Thymus (tissue), 11 donors: ENCODE results near the gene PDGFA. TPM values are rescaled to one million over a fixed set of nuclear protein-coding genes. Genes with fewer than 3 reads are reported as not detected.

ENCODE experiments used
- DNase-seq, 9 donors: peaks; one replicate each; pipeline ENCODE4 v3.0.0-alpha.2; 2013; ENCODE audit warnings: low spot score in 9 of 9, low read depth in 6 of 9, missing footprints in 1 of 9
- H3K27ac ChIP-seq, 2 donors: one replicate each; pipeline ENCODE4 v1.5.1; 2013; ENCODE audit warnings: control low read depth in 1 of 2, low read depth in 1 of 2, low read length in 1 of 2, mild to moderate bottlenecking in 1 of 2, moderate library complexity in 1 of 2
- H3K27me3 ChIP-seq, 2 donors: one replicate each; pipeline ENCODE4 v1.5.1; 2013; ENCODE audit warnings: low read length in 1 of 2; ENCODE audit not compliant: control insufficient read depth in 2 of 2, insufficient read depth in 1 of 2
- H3K36me3 ChIP-seq, 2 donors: one replicate each; pipeline ENCODE4 v1.5.1; 2013; ENCODE audit warnings: low read length in 1 of 2, mild to moderate bottlenecking in 1 of 2, moderate library complexity in 1 of 2; ENCODE audit not compliant: control insufficient read depth in 2 of 2, insufficient read depth in 2 of 2
- H3K4me1 ChIP-seq, 2 donors: one replicate each; pipeline ENCODE4 v1.5.1; 2013; ENCODE audit warnings: low read length in 2 of 2; ENCODE audit not compliant: control insufficient read depth in 2 of 2, insufficient read depth in 2 of 2
- H3K4me3 ChIP-seq, 2 donors: one replicate each; pipeline ENCODE4 v1.5.1; 2013; ENCODE audit warnings: low read length in 2 of 2, control low read depth in 1 of 2, mild to moderate bottlenecking in 1 of 2
- H3K9me3 ChIP-seq, 2 donors: one replicate each; pipeline ENCODE4 v1.5.1; 2013; ENCODE audit warnings: low read length in 1 of 2, mild to moderate bottlenecking in 1 of 2; ENCODE audit not compliant: control insufficient read depth in 2 of 2, insufficient read depth in 1 of 2
- WGBS: extraction: QIAGEN DNeasy Blood & Tissue Kit; methylation state at CpG from one replicate; pipeline ENCODE4 v1.1.7; 2013; 5-methylcytosine and 5-hydroxymethylcytosine counted together
- polyA plus RNA-seq: library from polyadenylated mRNA; stranded (reverse); fragments of 200-250 nt; gene quantifications from one replicate; pipeline ENCODE4 v1.2.3, GENCODE V29; 2013
- total RNA-seq: library from RNA; stranded (reverse); fragments of 120-200 nt; gene quantifications from one replicate; pipeline ENCODE4 v1.2.4, GENCODE V29; 2013
- donor health status: healthy.

PDGFA gene
- total and polyA plus RNA-seq, 2 donors: 8.1 to 15.1 TPM

DNA sequence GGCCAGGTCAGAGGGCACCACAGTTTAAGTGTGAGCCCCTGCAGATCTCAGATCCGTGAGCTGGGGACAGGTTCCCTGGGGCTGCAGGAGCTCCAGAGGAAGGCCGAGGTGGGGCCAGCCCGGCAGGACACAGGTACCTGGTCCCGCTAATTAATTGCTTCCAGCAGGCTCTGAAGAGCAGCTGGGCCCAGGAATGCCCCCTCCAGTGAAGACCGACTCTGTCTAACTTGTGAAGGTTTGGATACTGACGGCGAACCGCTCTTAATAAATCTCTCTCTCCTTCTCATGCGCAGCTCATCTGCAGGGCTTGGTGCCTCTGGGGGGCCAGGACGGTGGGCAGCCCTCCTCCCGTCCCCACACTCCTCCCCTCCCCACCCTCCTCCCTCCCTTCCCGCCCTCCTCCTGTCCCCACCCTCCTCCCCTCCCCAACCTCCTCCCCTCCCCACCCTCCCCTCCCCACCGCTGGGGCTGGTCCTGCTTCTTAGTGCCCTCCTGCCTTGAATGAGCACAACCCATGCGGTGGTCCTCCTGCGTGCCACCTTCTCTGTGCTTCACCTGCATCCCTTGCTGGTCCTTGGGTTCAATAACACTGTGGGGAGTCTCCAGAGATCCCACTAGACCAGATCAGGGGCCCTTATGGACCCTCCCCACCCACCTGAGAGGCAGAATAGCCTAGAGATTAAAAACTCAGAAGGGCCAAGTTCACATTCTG, 38.3 kb downstream of the PDGFA start:
- Histone ChIP-seq H3K27ac (no peak overlapping the region), H3K27me3 (peaks cover 0 to 9% of the 10 kb centered on the region in 2 donors), H3K4me3 (no peak overlapping the region), H3K36me3 (no peaks in the 10 kb centered on the region), H3K9me3 (no peaks in the 10 kb centered on the region), H3K4me1 (peaks cover 0 to 3% of the 10 kb centered on the region in 2 donors)
- no peak for DNase-seq
- 93% methylated on average over 15 of the region's 15 CpGs for WGBS

DNA sequence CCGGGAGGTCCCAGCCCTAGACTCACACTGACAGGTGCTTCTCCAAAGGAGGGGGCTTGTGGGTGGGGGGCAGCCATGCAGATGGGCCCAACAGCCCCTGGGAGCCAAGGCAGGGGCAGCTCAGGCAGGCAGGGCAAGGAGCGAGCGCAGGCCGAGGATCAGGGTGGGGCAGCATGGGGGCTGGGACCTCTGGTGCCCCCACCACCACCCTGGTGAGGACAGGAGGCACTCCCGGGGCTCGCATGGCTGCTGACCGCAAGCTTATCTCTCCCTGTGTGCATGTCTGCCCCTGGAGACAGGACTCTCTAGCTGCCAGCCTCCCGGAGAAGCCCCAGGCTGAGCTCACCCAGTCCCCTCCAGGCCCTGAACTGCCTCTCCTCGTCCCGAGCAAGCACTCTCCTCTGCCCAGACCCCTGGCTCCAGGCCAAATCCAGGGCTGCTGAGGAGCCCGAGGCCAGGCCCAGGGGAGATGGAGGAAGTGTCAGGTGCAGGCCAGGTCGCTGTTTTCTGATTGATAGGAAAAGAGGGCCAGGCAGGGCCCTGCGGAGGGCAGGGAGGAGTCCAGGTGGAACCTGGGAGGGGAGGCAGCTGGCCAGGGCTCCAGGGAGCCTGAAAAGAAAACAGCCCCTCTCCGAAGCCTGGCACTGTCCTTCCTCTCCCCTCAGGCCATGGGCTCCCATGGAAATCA, 39.0 kb downstream of the PDGFA start:
- Histone ChIP-seq H3K9me3 (no peaks in the 10 kb centered on the region), H3K36me3 (no peaks in the 10 kb centered on the region), H3K27ac (no peak overlapping the region), H3K27me3 (peaks cover 0 to 9% of the 10 kb centered on the region in 2 donors), H3K4me3 (no peak overlapping the region), H3K4me1 (peaks cover 0 to 3% of the 10 kb centered on the region in 2 donors)
- 81% methylated on average over 14 of the region's 14 CpGs for WGBS
- no peak for DNase-seq

DNA sequence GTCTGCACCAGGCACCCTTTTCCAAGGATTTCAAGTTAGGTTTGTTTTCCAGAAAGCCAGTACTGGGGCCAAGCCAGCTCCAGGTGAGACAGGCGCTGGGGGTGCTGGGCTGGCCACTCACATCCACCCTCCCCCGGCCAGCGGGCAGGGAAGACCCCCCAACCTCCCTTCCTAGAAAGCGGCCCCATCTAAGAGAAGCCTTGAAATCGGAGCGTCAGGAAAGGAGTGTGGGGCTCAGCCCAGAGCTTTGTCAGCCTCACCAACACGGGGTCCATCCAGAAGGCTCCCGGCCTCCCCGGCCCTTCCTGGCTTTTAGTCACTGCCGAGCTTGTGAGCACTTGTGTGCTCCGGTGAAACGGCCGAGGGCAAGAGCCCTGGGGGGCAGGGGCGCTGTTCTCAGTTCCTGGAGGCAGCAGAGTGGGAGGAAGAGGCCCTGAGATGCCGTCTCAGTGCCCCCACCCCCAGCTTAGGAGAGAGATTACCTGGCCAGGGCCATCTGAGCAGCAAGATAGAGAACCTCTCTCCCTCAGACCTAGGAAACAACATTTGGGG, 39.6 kb downstream of the PDGFA start:
- Histone ChIP-seq H3K9me3 (peaks cover 0 to 3% of the 10 kb centered on the region in 2 donors), H3K27ac (no peak overlapping the region), H3K36me3 (no peaks in the 10 kb centered on the region), H3K27me3 (peaks cover 0 to 7% of the 10 kb centered on the region in 2 donors), H3K4me3 (no peak overlapping the region), H3K4me1 (peaks cover 0 to 3% of the 10 kb centered on the region in 2 donors)
- no peak for DNase-seq
- WGBS: 83% methylated on average over 15 of the region's 15 CpGs

DNA sequence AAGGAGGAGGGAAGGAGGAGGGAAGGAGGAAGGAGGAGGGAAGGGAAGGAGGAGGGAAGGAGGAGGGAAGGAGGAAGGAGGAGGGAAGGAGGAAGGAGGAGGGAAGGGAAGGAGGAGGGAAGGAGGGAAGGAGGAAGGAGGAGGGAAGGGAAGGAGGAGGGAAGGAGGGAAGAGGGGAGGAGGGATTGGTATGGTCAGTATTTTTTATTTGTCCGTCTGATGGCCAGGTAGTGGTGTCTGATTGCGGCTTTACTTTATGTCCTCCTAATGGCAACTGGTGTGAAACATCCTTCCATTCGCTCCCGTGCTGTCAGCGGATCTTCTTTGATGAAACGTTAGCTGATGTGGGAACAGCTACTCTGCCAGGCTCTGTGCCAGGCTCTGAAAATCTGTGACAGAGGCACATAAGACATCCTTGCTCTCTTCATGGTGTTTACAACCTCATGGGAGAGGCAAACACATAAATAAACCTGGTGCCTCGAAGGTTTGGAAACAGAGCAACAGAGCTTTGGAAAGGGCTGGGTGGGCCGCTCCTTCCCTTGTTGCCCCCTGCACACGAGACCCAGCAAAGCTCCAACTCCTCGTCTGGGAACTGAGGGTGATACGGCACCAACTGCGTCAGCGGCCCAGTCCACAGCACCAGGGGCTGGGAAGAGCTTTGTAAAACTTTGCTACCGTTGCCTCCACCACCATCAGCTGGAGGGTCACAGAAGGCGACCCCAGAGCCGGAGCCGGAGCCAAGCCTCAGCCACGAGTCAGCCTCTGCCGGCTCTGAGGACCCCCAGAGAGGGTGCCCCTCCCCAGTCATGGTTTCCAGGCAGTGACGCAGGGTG, 40.3 kb downstream of the PDGFA start:
- Histone ChIP-seq H3K4me3 (no peak overlapping the region), H3K36me3 (no peaks in the 10 kb centered on the region), H3K4me1 (peaks cover 0 to 2% of the 10 kb centered on the region in 2 donors), H3K9me3 (peaks cover 0 to 8% of the 10 kb centered on the region in 2 donors), H3K27ac (no peak overlapping the region), H3K27me3 (peaks cover 0 to 7% of the 10 kb centered on the region in 2 donors)
- 94% methylated on average over 20 of the region's 20 CpGs for WGBS
- no peak for DNase-seq

DNA sequence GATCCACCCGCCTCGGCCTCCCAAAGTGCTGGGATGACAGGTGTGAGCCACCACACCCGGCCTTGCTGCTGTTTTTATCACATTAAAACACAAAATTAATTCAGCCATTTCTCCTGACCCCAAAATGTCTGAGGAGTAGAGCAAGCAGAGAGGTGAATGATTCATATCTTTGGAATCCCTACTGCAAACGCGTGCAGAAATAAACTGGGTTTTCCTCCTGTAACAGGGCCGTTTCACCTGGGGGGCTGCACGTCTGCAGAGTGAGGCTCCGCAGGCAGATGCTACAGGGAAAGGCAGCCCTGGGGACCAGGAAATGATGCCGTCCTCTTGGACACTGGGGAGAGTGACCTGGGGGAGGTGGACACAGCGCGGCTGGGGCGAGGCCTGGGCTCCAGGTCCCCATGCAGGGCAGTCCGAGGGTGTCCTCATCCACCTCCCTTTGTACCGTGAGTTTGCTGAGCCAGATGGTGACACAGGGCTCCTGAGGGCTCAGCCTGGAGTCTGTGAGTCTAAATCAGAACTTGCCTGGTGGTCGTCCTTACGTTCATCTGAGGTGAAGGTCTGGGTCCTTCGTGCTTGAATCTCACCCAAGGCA, 41.9 kb downstream of the PDGFA start:
- peaks cover 0 to 8% of the 10 kb centered on the region in 2 donors for H3K9me3 ChIP-seq
- no peak overlapping the region for H3K4me3 ChIP-seq
- 92% methylated on average over 17 of the region's 17 CpGs for WGBS
- peaks cover 0 to 4% of the 10 kb centered on the region in 2 donors for H3K4me1 ChIP-seq
- H3K27me3 ChIP-seq: peaks cover 0 to 2% of the 10 kb centered on the region in 2 donors
- H3K27ac ChIP-seq: no peak overlapping the region
- no peaks in the 10 kb centered on the region for H3K36me3 ChIP-seq
- no peak for DNase-seq

DNA sequence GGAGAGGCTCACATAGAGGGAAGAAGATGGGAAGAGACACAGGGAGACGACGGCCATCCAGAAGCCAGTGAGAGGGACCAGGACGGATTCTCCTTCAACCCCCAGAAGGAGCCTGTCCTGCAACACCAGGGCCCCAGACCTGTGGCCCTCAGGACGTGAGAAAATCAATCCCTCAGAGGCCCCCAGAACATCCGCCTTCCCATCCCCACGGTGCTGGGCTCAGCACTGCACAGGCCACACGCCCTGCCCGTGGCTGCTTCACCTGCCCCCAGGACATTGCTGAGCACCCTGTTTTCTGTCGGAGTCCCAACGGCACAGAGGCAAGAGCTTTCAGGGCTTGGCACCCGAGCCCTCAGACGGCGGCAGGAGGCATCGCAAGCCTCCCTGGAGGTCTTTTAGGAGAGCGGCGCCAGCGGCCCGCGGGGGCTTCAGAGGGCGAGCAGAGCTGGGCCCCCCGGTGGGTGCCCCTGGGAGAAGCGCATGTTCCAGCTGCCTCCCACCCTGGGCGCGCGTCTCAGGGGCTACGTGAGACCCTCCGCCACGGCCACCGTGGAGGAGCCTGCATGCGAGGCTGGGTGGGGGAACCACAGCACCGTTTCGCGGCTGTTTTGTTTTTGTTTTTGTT, 42.8 kb downstream of the PDGFA start:
- no peak for DNase-seq
- Histone ChIP-seq H3K9me3 (peaks cover 0 to 13% of the 10 kb centered on the region in 2 donors), H3K4me3 (no peak overlapping the region), H3K27me3 (peaks cover 0 to 2% of the 10 kb centered on the region in 2 donors), H3K27ac (no peak overlapping the region), H3K36me3 (no peaks in the 10 kb centered on the region), H3K4me1 (peaks cover 0 to 13% of the 10 kb centered on the region in 2 donors)
- 97% methylated on average over 33 of the region's 33 CpGs for WGBS

DNA sequence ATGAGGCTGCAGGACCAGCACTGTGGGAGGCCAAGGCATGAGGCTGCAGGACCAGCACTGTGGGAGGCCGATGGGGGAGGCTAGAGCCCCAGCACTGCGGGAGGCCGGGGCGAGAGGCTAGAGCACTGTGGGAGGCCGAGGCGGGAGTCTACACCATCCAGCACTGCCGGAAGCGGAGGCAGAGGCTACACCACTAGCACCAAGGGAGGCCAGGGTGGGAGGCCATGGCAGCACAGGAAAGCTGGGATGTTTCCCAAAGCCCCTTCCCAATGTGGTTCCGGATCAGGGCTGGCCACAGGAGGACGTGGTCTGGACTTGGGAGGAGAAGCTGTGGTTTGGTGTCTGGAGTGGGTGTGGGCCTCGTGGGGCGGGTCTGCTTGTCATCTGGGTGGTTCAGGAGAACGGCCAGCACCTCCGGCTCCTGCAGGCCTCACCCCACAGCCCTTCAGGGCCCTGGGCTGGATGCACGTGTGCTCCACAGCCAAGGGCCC, 43.6 kb downstream of the PDGFA start:
- 93% methylated on average over 15 of the region's 15 CpGs for WGBS

DNA sequence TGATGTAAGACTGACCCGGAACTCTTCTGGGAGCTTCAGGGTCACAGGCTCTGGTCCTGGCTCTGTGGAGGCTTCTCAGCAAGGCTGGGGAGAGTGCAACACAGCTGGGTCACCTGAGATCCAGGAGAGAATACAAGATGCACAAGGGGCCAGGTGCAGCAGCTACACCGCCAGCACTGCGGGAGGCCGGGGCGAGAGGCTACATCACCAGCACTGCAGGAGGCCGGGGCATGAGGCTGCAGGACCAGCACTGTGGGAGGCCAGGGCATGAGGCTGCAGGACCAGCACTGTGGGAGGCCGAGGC, 44.3 kb downstream of the PDGFA start:
- no peaks in the 10 kb centered on the region for H3K36me3 ChIP-seq
- no peak for DNase-seq
- H3K27ac ChIP-seq: no peak overlapping the region
- 99% methylated on average over 6 of the region's 7 CpGs for WGBS
- peaks cover 0 to 2% of the 10 kb centered on the region in 2 donors for H3K27me3 ChIP-seq
- peaks cover 0 to 13% of the 10 kb centered on the region in 2 donors for H3K9me3 ChIP-seq
- peaks cover 2 to 21% of the 10 kb centered on the region in 2 donors for H3K4me1 ChIP-seq
- H3K4me3 ChIP-seq: no peak overlapping the region

More for the DNA sequence above, 43.6 kb downstream of the PDGFA start:
- DNase-seq: no peak
- H3K9me3 ChIP-seq: peaks cover 0 to 13% of the 10 kb centered on the region in 2 donors
- no peak overlapping the region for H3K27ac ChIP-seq
- no peaks in the 10 kb centered on the region for H3K36me3 ChIP-seq
- H3K4me3 ChIP-seq: no peak overlapping the region
- peaks cover 0 to 2% of the 10 kb centered on the region in 2 donors for H3K27me3 ChIP-seq
- peaks cover 2 to 21% of the 10 kb centered on the region in 2 donors for H3K4me1 ChIP-seq
